NOMO-1 (cell line): ENCODE measurements around the gene GP1BA.
"Not testable (repeated sequence)": the region's sequence is repeated elsewhere in the genome, so short reads cannot be mapped to it uniquely, and the experiment has no call there.

Source experiments
- DNase-seq, 2 experiments: peaks; one replicate each; lab custom pipeline; 2025; ENCODE audit not compliant: unreplicated experiment in 2 of 2; lab: John Stamatoyannopoulos, UW

GP1BA gene

GRCh38 chr17:4901108-4901647 lies 30.9 kb upstream of the GP1BA start:
- DNase-seq: no peak

GRCh38 chr17:4901648-4902344 lies 30.3 kb upstream of the GP1BA start:
- DNase-seq: no peak

GRCh38 chr17:4902540-4902939 lies 29.5 kb upstream of the GP1BA start:
- no peak for DNase-seq

- DNase-seq: peak in 1 of 2 experiments; percentile 64
These were observed 28.8 kb upstream of the GP1BA start, which contains the start of gene CHRNE for GRCh38 chr17:4903051-4903818. TSS of gene CHRNE (minus strand) at chr17:4903098. CDS start at chr17:4903063, 35 bp downstream.

GRCh38 chr17:4906642-4907041 lies 25.4 kb upstream of the GP1BA start:
- DNase-seq: not testable (repeated sequence)

GRCh38 chr17:4908301-4908700 lies 23.8 kb upstream of the GP1BA start:
- DNase-seq: no peak

GRCh38 chr17:4908711-4909496 lies 23.2 kb upstream of the GP1BA start:
- DNase-seq: peak; percentile 90

GRCh38 chr17:4913994-4914393 lies 18.1 kb upstream of the GP1BA start:
- DNase-seq: no peak

GRCh38 chr17:4914551-4914950 lies 17.5 kb upstream of the GP1BA start:
- DNase-seq: not testable (repeated sequence)

GRCh38 chr17:4919511-4920047 lies 12.5 kb upstream of the GP1BA start:
- no peak for DNase-seq

- DNase-seq: peak; percentile 38 to 68
These were observed 11.6 kb upstream of the GP1BA start for GRCh38 chr17:4920351-4921048.

- no peak for DNase-seq
These were observed 10.8 kb upstream of the GP1BA start for GRCh38 chr17:4921320-4921719.

- DNase-seq: not testable (repeated sequence)
These were observed 5.3 kb upstream of the GP1BA start for GRCh38 chr17:4926577-4927335.

GRCh38 chr17:4928881-4929280 lies 3.2 kb upstream of the GP1BA start:
- no peak for DNase-seq

- no peak for DNase-seq
These were observed 679 bp downstream of the GP1BA start for GRCh38 chr17:4932756-4933155.

GRCh38 chr17:4933646-4934045 lies 1.6 kb downstream of the GP1BA start:
- no peak for DNase-seq

- peak; percentile 50 to 54 for DNase-seq
These were observed 2.3 kb downstream of the GP1BA start for GRCh38 chr17:4934173-4934979.

GRCh38 chr17:4935650-4936049 lies 3.6 kb downstream of the GP1BA start:
- DNase-seq: no peak

- no peak for DNase-seq
These were observed 4.4 kb downstream of the GP1BA start for GRCh38 chr17:4936436-4936835.
